Activated CD8-positive, alpha-beta T cell treated with anti-CD3 and anti-CD28 coated beads for 36 hours (primary cell): ENCODE results near the gene OSGIN1. TPM values are rescaled to one million over a fixed set of nuclear protein-coding genes. Genes with fewer than 3 reads are reported as not detected.

Experiments
- ATAC-seq: fragments of 200-7000 bp; cut with Tn5 transposase; one replicate; pipeline ENCODE4 v1.10.0; 2021; ENCODE audit warnings: mild to moderate bottlenecking, moderate library complexity
- CTCF ChIA-PET: fragments of 350-600 bp; sonication (Branson Sonifier 250); formaldehyde crosslinking; loops from one replicate; lab custom pipeline; 2021; ENCODE audit warnings: antibody characterized with exemption; lab: Charles Lee
- POLR2A ChIA-PET: fragments of 350-600 bp; sonication (Branson Sonifier 250); formaldehyde crosslinking; loops from one replicate; lab custom pipeline; 2021; ENCODE audit warnings: antibody characterized with exemption; lab: Charles Lee
- DNase-seq: peaks from one replicate; pipeline ENCODE4 v3.0.0-alpha.2; 2020
- H3K27ac Mint-ChIP-seq: one replicate; pipeline ENCODE4 v1.8.0; 2021; ENCODE audit warnings: mild to moderate bottlenecking, mixed read lengths
- H3K27me3 Mint-ChIP-seq: one replicate; pipeline ENCODE4 v1.8.0; 2021; ENCODE audit warnings: mixed read lengths
- H3K36me3 Mint-ChIP-seq: one replicate; pipeline ENCODE4 v1.8.0; 2021; ENCODE audit warnings: low read depth, mixed read lengths
- H3K4me1 Mint-ChIP-seq: one replicate; pipeline ENCODE4 v1.8.0; 2021; ENCODE audit warnings: low read depth, mixed read lengths
- H3K4me3 Mint-ChIP-seq: one replicate; pipeline ENCODE4 v1.8.0; 2021; ENCODE audit warnings: mild to moderate bottlenecking, moderate library complexity, mixed read lengths
- H3K9me3 Mint-ChIP-seq: one replicate; pipeline ENCODE4 v1.8.0; 2021; ENCODE audit warnings: mixed read lengths
- CTCF ChIP-seq: fragments of 200-600 bp; IDR thresholded peaks from one replicate; pipeline ENCODE4 v1.8.0; 2022; ENCODE audit warnings: antibody characterized with exemption, mild to moderate bottlenecking
- intact Hi-C: fragments of 100-400 bp; cut with micrococcal nuclease; formaldehyde crosslinking; loops from one replicate; pipeline ENCODE4 v1.10.0; 2022
- total RNA-seq, 2 experiments: library from RNA; stranded (reverse); gene quantifications; one replicate each; pipeline ENCODE4 v1.2.3, GENCODE V29; 2021

The OSGIN1 gene
- total RNA-seq, 2 experiments from 2014 or later: 0.56 to 0.67 TPM

GRCh38 chr16:83914091-83914710 lies 38.8 kb upstream of the OSGIN1 start:
- ATAC-seq (no peak), DNase-seq (no peak)
- ChIA-PET CTCF (no interaction called here), POLR2A (no interaction called here)
- H3K4me1 Mint-ChIP-seq: no peaks in the 10 kb centered on the region
- no peaks in the 10 kb centered on the region for H3K27me3 Mint-ChIP-seq
- TF ChIP-seq CTCF: no peak
- H3K9me3 Mint-ChIP-seq: no peaks in the 10 kb centered on the region
- H3K36me3 Mint-ChIP-seq: peaks cover 36% of the 10 kb centered on the region
- no peak overlapping the region for H3K27ac Mint-ChIP-seq
- intact Hi-C loops: no loop called here
- H3K4me3 Mint-ChIP-seq: no peak overlapping the region

- intact Hi-C loops: no loop called here
- ChIA-PET POLR2A (no interaction called here), CTCF (no interaction called here)
- ATAC-seq (no peak), DNase-seq (no peak)
- Mint-ChIP-seq H3K4me1 (no peaks in the 10 kb centered on the region), H3K27me3 (no peaks in the 10 kb centered on the region), H3K36me3 (peaks cover 37% of the 10 kb centered on the region), H3K27ac (no peak overlapping the region), H3K4me3 (no peak overlapping the region), H3K9me3 (no peaks in the 10 kb centered on the region)
- no peak for TF ChIP-seq CTCF
These were observed 38.0 kb upstream of the OSGIN1 start for GRCh38 chr16:83915081-83915480.

- H3K27me3 Mint-ChIP-seq: no peaks in the 10 kb centered on the region
- H3K4me1 Mint-ChIP-seq: no peaks in the 10 kb centered on the region
- no peak for ATAC-seq
- ChIA-PET POLR2A (no interaction called here), CTCF (no interaction called here)
- H3K27ac Mint-ChIP-seq: no peak overlapping the region
- TF ChIP-seq CTCF: no peak
- no peaks in the 10 kb centered on the region for H3K9me3 Mint-ChIP-seq
- peaks cover 39% of the 10 kb centered on the region for H3K36me3 Mint-ChIP-seq
- DNase-seq: no peak
- no peak overlapping the region for H3K4me3 Mint-ChIP-seq
- intact Hi-C loops: no loop called here
These were observed 37.5 kb upstream of the OSGIN1 start for GRCh38 chr16:83915491-83915890.

- peaks cover 35% of the 10 kb centered on the region for H3K36me3 Mint-ChIP-seq
- ChIA-PET CTCF (no interaction called here), POLR2A (no interaction called here)
- no peaks in the 10 kb centered on the region for H3K27me3 Mint-ChIP-seq
- no peak overlapping the region for H3K4me3 Mint-ChIP-seq
- no peak for TF ChIP-seq CTCF
- DNase-seq (no peak), ATAC-seq (no peak)
- intact Hi-C loops: no loop called here
- H3K27ac Mint-ChIP-seq: no peak overlapping the region
- H3K4me1 Mint-ChIP-seq: no peaks in the 10 kb centered on the region
- H3K9me3 Mint-ChIP-seq: no peaks in the 10 kb centered on the region
These were observed 35.6 kb upstream of the OSGIN1 start for GRCh38 chr16:83917152-83918120.

- no peaks in the 10 kb centered on the region for H3K9me3 Mint-ChIP-seq
- H3K4me3 Mint-ChIP-seq: no peak overlapping the region
- intact Hi-C loops: no loop called here
- no peak overlapping the region for H3K27ac Mint-ChIP-seq
- H3K27me3 Mint-ChIP-seq: no peaks in the 10 kb centered on the region
- ATAC-seq: no peak
- ChIA-PET CTCF (no interaction called here), POLR2A (interaction anchor here (1.2 kb wide), 1 partner anchor 8 kb away, joined by 3 read pairs; no protein-coding TSS in a partner anchor)
- TF ChIP-seq CTCF: no peak
- no peaks in the 10 kb centered on the region for H3K4me1 Mint-ChIP-seq
- peaks cover 25% of the 10 kb centered on the region for H3K36me3 Mint-ChIP-seq
- DNase-seq: no peak
These were observed 32.0 kb upstream of the OSGIN1 start for GRCh38 chr16:83920894-83921491.
